Activated CD8-positive, alpha-beta T cell treated with anti-CD3 and anti-CD28 coated beads for 36 hours (primary cell): ENCODE measurements around the gene GMNC. TPM values are rescaled to one million over a fixed set of nuclear protein-coding genes. Genes with fewer than 3 reads are reported as not detected.

ENCODE experiments used
- ATAC-seq: fragments of 200-7000 bp; cut with Tn5 transposase; one replicate; pipeline ENCODE4 v1.10.0; 2021; ENCODE audit warnings: mild to moderate bottlenecking, moderate library complexity
- CTCF ChIA-PET: fragments of 350-600 bp; sonication (Branson Sonifier 250); formaldehyde crosslinking; loops from one replicate; lab custom pipeline; 2021; ENCODE audit warnings: antibody characterized with exemption; lab: Charles Lee
- POLR2A ChIA-PET: fragments of 350-600 bp; sonication (Branson Sonifier 250); formaldehyde crosslinking; loops from one replicate; lab custom pipeline; 2021; ENCODE audit warnings: antibody characterized with exemption; lab: Charles Lee
- DNase-seq: peaks from one replicate; pipeline ENCODE4 v3.0.0-alpha.2; 2020
- H3K27ac Mint-ChIP-seq: one replicate; pipeline ENCODE4 v1.8.0; 2021; ENCODE audit warnings: mild to moderate bottlenecking, mixed read lengths
- H3K27me3 Mint-ChIP-seq: one replicate; pipeline ENCODE4 v1.8.0; 2021; ENCODE audit warnings: mixed read lengths
- H3K36me3 Mint-ChIP-seq: one replicate; pipeline ENCODE4 v1.8.0; 2021; ENCODE audit warnings: low read depth, mixed read lengths
- H3K4me1 Mint-ChIP-seq: one replicate; pipeline ENCODE4 v1.8.0; 2021; ENCODE audit warnings: low read depth, mixed read lengths
- H3K4me3 Mint-ChIP-seq: one replicate; pipeline ENCODE4 v1.8.0; 2021; ENCODE audit warnings: mild to moderate bottlenecking, moderate library complexity, mixed read lengths
- H3K9me3 Mint-ChIP-seq: one replicate; pipeline ENCODE4 v1.8.0; 2021; ENCODE audit warnings: mixed read lengths
- intact Hi-C: fragments of 100-400 bp; cut with micrococcal nuclease; formaldehyde crosslinking; loops from one replicate; pipeline ENCODE4 v1.10.0; 2022
- total RNA-seq, 2 experiments: library from RNA; stranded (reverse); gene quantifications; one replicate each; pipeline ENCODE4 v1.2.3, GENCODE V29; 2021
- TF ChIP-seq, protein P1 (sequence below): fragments of 200-600 bp; IDR thresholded peaks from one replicate; pipeline ENCODE4 v1.8.0; 2022; ENCODE audit warnings: antibody characterized with exemption, mild to moderate bottlenecking

GMNC gene
- total RNA-seq, 2 experiments from 2014 or later: not detected

DNA sequence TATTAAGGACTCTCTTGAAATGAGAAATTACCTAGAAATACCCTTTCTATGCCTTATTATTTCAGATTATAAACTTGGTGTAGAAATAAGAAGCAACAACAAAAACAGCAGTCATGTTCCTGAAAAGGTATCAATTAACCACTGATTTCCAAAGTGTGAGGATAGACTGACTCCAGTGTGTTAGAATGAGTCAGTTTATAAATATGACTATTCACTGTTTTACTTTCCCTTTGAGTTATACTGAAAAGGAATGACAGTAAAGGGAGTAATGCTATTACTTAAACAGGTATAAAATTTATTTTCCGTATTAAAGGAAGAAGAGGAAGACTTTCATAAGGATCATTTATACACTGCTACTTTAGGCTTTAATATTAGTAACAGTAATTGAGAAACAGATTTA lies 12.9 kb downstream of the GMNC start:
- DNase-seq (no peak), ATAC-seq (no peak)
- Mint-ChIP-seq H3K27ac (no peak overlapping the region), H3K9me3 (no peaks in the 10 kb centered on the region), H3K4me1 (no peaks in the 10 kb centered on the region), H3K36me3 (no peaks in the 10 kb centered on the region), H3K4me3 (no peak overlapping the region), H3K27me3 (no peaks in the 10 kb centered on the region)
- TF ChIP-seq, protein P1, sequence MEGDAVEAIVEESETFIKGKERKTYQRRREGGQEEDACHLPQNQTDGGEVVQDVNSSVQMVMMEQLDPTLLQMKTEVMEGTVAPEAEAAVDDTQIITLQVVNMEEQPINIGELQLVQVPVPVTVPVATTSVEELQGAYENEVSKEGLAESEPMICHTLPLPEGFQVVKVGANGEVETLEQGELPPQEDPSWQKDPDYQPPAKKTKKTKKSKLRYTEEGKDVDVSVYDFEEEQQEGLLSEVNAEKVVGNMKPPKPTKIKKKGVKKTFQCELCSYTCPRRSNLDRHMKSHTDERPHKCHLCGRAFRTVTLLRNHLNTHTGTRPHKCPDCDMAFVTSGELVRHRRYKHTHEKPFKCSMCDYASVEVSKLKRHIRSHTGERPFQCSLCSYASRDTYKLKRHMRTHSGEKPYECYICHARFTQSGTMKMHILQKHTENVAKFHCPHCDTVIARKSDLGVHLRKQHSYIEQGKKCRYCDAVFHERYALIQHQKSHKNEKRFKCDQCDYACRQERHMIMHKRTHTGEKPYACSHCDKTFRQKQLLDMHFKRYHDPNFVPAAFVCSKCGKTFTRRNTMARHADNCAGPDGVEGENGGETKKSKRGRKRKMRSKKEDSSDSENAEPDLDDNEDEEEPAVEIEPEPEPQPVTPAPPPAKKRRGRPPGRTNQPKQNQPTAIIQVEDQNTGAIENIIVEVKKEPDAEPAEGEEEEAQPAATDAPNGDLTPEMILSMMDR: no peak
- intact Hi-C loops: no loop called here
- ChIA-PET CTCF (no interaction called here), POLR2A (no interaction called here)

DNA sequence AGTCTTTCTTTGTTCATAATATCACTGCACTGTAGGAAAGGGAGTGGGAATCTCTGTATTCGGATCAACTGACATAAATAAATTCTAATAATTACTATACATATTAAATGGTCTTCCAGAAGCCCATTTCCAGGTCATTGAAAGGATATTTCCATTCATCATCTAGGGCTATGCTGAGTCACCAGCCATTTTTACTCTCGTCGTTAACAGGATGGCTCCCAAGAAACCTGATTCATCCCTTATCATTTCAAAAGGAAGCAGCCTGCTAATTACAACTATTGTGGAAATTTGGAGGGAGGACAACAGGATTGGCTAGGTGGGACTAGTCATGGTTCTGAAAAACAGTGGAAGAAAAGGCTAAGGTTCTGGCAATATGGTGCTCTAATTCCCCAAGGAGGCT lies 13.6 kb downstream of the GMNC start:
- Mint-ChIP-seq H3K27me3 (no peaks in the 10 kb centered on the region), H3K9me3 (no peaks in the 10 kb centered on the region), H3K4me3 (no peak overlapping the region), H3K36me3 (no peaks in the 10 kb centered on the region), H3K27ac (no peak overlapping the region), H3K4me1 (no peaks in the 10 kb centered on the region)
- ChIA-PET CTCF (no interaction called here), POLR2A (no interaction called here)
- ATAC-seq (no peak), DNase-seq (no peak)
- TF ChIP-seq, protein P1: no peak
- intact Hi-C loops: no loop called here

DNA sequence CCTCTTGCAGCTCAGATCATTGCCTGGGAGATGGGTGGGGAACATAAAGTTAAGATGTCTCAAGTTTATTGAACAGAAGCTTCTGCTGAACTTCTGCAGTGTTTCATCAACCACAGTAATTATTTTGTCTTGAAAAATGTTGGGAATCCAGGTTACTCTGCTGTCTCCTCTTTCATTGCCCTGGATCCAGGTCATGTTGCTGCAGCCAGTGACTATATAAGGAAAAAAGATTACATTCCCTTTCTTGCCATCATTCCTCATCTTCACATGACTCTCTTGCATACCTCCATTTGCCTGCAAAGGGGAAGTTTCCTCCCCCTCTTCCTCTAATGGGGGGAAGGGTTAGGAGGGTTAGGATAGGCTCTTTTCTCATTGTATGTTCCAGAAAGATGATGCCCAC lies 15.1 kb downstream of the GMNC start:
- CTCF ChIA-PET: no interaction called here
- POLR2A ChIA-PET: interaction anchor here (0.6 kb wide), 1 partner anchor 1015 kb away, joined by 3 read pairs; no protein-coding TSS in a partner anchor
- Mint-ChIP-seq H3K36me3 (no peaks in the 10 kb centered on the region), H3K27ac (no peak overlapping the region), H3K4me1 (no peaks in the 10 kb centered on the region), H3K9me3 (no peaks in the 10 kb centered on the region), H3K27me3 (no peaks in the 10 kb centered on the region), H3K4me3 (no peak overlapping the region)
- ATAC-seq (no peak), DNase-seq (no peak)
- intact Hi-C loops: no loop called here
- TF ChIP-seq, protein P1: no peak

DNA sequence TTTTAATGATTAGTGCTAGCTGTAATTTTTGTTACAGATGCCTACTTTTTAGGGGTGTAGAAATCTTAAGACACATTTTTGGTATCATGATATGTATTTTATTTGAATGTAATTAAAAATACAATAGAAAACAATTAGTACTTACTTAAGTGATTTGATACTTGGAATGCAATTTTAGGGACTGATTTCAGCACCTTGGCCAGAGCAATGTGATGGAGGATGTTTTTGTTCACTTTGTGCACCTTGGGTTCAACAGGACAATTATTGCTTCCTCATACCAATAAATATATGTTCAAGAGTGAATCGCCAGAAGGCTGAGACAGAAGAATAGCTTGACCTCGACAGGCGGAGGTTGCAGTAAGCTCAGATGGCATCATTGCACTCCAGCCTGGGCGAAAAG lies 22.3 kb downstream of the GMNC start:
- no peak overlapping the region for H3K4me3 Mint-ChIP-seq
- ATAC-seq (no peak), DNase-seq (no peak)
- H3K36me3 Mint-ChIP-seq: no peaks in the 10 kb centered on the region
- TF ChIP-seq, protein P1: no peak
- intact Hi-C loops: no loop called here
- CTCF ChIA-PET: no interaction called here
- POLR2A ChIA-PET: interaction anchor here (0.7 kb wide), 1 partner anchor 91 kb away, joined by 4 read pairs; no protein-coding TSS in a partner anchor
- no peak overlapping the region for H3K27ac Mint-ChIP-seq
- H3K9me3 Mint-ChIP-seq: peaks cover 4% of the 10 kb centered on the region
- no peaks in the 10 kb centered on the region for H3K27me3 Mint-ChIP-seq
- no peaks in the 10 kb centered on the region for H3K4me1 Mint-ChIP-seq

DNA sequence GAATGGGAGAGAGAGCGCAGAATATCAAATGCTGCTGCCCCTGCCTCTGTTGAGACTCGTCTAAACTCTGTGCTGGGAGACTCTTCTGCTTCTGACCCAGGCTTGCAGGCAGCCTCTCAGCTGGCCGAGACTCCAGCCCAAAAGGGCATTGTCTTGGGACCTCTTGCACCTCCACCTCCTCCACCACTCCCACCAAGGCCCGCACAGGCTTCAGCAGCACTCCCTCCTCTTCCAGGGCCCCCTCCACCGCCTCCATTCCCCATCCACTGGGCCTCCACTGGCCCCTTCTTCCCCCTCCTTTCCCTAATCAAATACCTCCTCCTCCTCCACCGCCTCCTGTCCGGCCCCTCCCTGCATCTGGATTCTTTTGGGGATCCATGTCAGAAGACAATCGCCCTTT lies 31.3 kb downstream of the GMNC start:
- Mint-ChIP-seq H3K4me3 (no peak overlapping the region), H3K9me3 (peaks cover 3% of the 10 kb centered on the region), H3K27me3 (no peaks in the 10 kb centered on the region), H3K36me3 (no peaks in the 10 kb centered on the region), H3K27ac (no peak overlapping the region), H3K4me1 (no peaks in the 10 kb centered on the region)
- ATAC-seq (no peak), DNase-seq (no peak)
- ChIA-PET CTCF (no interaction called here), POLR2A (no interaction called here)
- intact Hi-C loops: no loop called here
- TF ChIP-seq, protein P1: no peak
